SKM-1 treated with dmso at 0.1 percent for 144 hours (cell line): ENCODE measurements around the gene AURKA.
"Not testable (repeated sequence)": the region's sequence is repeated elsewhere in the genome, so short reads cannot be mapped to it uniquely, and the experiment has no call there.

Source experiments
- DNase-seq: peaks from one replicate; lab custom pipeline; 2025; ENCODE audit not compliant: unreplicated experiment; lab: John Stamatoyannopoulos, UW

The AURKA gene

GRCh38 chr20:56360133-56360907 is 31.7 kb downstream of the AURKA start:
- no peak for DNase-seq

DNA sequence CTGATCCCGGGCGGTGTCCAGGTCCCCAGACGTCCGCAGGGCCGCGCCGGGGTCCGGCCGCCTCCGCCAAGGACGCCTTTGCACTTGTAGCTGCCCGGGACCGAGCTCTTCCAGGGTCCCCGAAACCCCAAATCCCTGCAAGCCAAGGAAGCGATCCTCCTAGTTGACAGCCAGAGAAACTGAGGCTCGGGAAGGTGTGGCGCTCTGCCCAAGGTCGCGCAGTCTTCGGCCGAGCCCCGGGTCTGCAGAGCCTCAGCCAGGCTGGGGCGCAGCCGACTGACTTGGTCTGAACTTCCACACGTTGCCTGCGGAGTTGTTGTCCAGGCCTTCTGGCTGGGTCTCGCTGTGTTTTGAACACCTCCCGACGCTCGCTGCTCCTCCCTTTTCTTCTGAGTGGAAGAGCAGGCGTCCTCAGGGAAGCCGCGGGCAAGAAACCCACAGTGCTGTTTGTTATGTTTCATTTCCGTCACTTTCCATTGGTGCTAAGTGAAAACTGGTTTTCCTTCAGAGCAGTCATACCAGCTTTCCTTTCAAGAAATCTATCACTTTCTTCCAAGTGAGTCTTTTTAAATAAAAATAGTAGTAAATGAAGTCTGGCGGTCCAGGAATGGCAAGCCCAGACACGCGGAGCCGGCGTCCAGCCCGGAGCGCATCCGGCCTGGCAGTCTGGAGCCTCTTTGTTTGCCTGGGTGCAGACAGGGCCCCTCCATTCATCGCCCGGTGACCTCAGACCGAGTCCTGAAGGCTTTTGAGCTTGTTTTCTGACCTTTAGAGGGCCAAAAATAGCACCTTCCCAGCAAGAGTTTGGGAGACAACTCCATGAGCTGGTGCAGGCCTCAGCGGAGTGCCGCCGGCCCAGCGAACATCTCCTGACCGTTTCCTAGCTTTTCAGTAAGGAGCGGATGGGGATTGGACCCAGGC is 32.5 kb downstream of the AURKA start:
- DNase-seq, result no peak

GRCh38 chr20:56358600-56359211 is 33.3 kb downstream of the AURKA start, which contains the start of gene FAM210B:
Gene FAM210B (plus strand): TSS chr20:56358974. CDS start chr20:56359006, 32 bp downstream.
- DNase-seq, result peak; percentile 63

GRCh38 chr20:56358070-56358469 is 33.9 kb downstream of the AURKA start:
- no peak for DNase-seq

DNA sequence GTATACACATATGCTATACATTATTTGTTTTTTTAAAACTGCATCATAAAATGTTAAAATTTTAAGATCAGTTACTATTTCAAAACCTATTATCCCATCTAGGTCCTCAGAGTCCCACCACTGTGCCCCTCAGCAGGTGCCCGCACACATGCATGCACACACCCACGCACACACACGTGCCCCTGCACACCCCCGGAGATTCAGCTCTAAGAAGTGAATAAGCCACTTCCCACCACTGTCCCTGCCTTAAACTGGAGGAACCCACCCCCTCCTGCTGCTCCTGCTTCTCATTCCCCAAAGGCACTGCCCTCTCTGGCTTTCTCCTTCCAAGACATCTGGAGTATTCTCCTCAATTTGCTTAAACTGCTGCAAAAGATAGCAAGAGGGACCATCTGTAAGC is 38.7 kb downstream of the AURKA start:
- no peak for DNase-seq

GRCh38 chr20:56352345-56353055 is 39.5 kb downstream of the AURKA start:
- no peak for DNase-seq

- no peak for DNase-seq
Measured at GRCh38 chr20:56350842-56351241, 41.2 kb downstream of the AURKA start.

- no peak for DNase-seq
Measured at GRCh38 chr20:56348746-56349145, 43.3 kb downstream of the AURKA start.

GRCh38 chr20:56348305-56348693 is 43.7 kb downstream of the AURKA start:
- DNase-seq, result no peak

GRCh38 chr20:56347628-56348304 is 44.2 kb downstream of the AURKA start:
- no peak for DNase-seq

DNA sequence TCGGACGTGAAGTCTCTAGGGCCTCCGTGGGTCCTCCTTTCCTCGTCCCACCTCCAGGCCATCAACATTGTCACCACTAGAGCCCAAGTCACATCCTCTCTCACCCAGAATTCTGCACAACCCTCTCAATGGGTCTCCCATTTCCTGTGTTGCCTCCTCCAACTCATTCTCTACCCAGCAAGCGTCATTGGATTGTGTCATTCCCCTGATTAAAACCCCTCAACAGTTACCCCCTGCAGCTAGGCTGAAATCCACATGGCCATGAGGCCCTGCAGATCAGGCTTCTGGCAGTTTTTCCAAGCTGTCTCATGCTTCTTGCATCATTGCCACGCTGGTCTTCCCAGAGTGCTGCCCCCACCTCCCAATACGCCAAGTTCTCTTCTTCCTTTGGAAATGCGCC is 46.1 kb downstream of the AURKA start:
- DNase-seq, result no peak

DNA sequence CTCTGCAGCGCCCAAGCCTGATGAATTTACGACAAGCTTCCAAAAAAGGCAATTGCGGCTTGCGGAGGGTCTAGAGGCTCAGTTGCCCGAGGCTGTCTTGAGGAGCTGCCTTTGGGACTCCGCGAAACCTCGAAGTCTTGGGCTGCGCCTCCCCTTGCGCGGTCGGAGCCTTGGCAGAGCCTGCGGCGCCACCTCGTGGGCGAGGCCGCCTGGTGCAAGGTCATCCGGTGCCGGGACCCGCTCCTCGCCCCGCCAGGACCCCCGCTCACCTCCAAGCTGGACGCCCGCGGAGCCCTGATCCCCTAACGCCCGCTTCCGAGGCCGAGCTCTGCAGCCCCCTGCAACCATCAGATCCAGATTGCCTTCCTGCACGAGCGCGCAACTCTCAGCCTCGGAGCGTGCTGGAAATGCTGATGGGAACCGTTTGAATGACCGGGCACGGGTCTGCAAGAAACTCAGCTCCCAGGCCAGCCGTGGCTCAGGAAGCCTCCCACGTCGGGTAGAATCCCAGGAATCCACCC is 48.1 kb downstream of the AURKA start:
- peak; percentile 7 for DNase-seq

- DNase-seq, result no peak
Measured at GRCh38 chr20:56342783-56343182, 49.2 kb downstream of the AURKA start.

DNA sequence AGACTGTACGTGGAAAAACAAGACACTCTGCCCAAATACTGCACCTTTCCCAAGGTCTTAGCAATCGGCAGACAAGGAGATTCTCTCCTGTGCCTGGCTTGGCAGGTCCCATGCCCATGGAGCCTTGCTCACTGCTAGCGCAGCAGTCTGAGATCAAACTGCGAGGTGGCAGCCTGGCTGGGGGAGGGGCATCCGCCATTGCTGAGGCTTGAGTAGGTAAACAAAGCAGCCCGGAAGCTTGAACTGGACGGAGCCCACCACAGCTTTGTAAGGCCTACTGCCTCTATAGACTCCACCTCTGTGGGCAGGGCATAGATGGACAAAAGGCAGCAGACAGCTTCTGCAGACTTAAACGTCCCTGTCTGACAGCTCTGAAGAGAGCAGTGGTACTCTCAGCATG is 55.3 kb downstream of the AURKA start:
- not testable (repeated sequence) for DNase-seq

DNA sequence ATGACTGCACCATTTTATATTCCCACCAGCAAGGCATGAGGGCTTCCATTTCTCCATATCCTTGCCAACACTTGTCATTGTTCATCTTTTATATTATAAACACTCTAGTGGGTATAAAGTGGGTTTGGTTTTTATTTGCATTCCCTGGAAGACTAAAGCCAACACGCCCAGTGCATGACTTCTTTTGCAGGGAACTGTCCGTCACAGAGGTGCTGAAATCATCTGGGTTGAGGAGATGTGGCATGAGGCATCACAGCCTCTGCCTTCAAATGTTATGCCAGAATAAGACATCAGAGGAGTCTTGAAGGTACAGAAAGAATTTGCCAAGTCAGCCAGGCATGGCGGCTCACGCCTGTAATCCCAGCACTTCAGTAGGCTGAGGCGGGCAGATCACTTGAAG is 63.2 kb downstream of the AURKA start:
- no peak for DNase-seq

DNA sequence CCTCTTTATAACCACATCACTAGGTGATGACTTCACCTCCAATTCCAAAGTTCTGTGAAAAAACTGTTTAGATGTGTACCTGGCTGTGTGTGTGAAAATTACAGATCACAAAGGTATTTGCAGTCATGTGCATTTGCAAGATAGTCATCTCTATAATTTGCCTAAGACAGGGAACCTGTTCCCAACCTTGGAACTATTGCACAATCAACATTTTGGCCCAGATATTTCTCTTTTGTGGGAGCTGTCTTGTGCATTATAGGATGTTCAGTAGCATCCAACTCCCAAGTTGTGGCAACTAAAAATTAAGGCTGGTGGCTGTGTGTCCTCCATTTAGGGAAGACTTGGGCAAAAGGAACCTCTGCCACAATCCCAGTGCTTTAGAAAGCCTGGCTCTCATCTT is 67.2 kb downstream of the AURKA start:
- DNase-seq, result no peak

GRCh38 chr20:56323656-56324055 is 68.4 kb downstream of the AURKA start:
- no peak for DNase-seq

- no peak for DNase-seq
Measured at GRCh38 chr20:56323206-56323605, 68.8 kb downstream of the AURKA start.

GRCh38 chr20:56322681-56323080 is 69.3 kb downstream of the AURKA start:
- DNase-seq, result no peak
